Glomerular visceral epithelial cell (primary cell): Measurements from ENCODE around the gene CDPF1.
"Not testable (repeated sequence)": the region's sequence is repeated elsewhere in the genome, so short reads cannot be mapped to it uniquely, and the experiment has no call there.

Source experiments
- DNase-seq: peaks from one replicate; pipeline ENCODE4 v3.0.0-alpha.2; 2016; ENCODE audit errors: extremely low spot score

Gene CDPF1

DNA sequence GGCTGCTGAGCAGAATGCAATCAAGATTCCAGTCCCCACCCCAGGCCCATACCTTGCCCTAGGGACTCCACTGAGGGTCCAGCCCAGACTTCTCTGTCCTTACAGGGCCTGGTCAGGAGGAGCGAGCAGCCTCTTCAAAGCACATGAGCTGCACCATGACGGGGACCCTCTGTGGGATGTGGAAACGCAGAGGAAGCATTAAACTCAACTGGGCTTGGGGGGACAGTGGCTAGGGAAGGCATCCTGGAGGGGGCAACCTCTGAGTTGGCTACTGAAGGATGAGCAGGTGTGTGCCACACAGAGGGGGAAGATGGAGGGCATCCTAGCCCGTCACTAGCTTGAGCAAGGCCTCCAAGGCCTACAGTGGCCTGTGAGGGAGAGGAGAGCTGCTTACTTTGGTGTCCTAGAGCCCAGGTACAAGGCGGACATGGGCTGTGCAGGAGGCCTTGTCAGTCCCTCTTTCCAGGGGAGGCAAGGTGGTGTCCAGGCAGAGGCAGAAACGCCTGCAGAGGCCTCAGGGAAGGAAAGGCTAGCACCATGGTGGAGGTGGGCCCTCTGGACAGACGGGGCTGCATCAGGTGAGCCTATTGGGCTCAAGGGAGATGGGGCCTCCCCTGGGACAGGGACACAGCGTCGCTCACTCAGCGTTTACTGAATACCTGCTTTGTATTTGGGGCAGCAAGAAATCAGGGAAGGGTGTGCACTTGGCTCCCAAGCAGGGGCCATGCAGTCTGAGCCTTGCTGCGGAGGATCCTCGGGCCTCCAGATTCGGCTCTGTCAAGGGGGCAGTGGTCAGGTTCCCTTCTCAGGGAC lies 32.0 kb upstream of the CDPF1 start:
- no peak for DNase-seq

- no peak for DNase-seq
Measured at GRCh38 chr22:46280999-46281623, 31.0 kb upstream of the CDPF1 start.

DNA sequence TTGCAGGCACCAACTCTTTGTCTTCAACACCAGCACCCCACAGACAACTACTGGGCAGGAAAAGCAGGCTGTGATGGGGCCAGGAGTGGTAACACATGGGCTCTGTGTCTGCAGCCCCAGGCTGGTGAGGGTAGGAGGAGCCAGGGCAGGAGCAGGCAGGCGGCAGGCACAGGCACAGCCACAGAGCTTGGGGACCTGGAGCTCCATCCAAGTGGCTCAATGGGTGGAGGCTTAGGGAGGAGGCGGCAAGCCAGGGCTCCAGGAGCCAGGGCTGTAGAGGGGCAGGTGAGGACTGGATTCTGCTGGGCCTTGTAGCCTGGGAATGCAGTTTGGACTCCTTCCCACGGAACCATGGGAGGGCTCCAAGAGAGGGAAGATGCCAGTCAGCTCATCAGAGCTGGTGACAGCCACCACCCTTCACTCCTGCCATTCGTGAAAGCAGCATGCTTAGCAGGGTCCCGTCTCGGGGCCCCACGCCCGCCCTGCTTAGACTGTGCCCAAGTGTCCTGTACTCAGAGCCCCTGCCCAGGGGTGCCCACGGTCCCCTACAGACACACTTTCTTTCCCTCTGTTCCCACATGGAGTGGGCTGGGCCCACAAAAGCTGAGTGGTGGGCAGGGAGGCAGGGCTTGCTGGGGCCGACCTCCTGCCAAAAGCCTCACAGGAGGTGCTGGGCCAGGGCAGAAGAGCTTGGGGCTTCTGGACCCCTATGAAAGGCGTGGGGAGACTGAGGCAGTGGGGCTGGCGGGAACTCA lies 30.1 kb upstream of the CDPF1 start:
- DNase-seq, result no peak

- DNase-seq, result no peak
Measured at GRCh38 chr22:46278656-46279645, 28.9 kb upstream of the CDPF1 start.

GRCh38 chr22:46276563-46276962 lies 26.5 kb upstream of the CDPF1 start:
- DNase-seq, result no peak

GRCh38 chr22:46275455-46276122 lies 25.5 kb upstream of the CDPF1 start:
- DNase-seq, result no peak

DNA sequence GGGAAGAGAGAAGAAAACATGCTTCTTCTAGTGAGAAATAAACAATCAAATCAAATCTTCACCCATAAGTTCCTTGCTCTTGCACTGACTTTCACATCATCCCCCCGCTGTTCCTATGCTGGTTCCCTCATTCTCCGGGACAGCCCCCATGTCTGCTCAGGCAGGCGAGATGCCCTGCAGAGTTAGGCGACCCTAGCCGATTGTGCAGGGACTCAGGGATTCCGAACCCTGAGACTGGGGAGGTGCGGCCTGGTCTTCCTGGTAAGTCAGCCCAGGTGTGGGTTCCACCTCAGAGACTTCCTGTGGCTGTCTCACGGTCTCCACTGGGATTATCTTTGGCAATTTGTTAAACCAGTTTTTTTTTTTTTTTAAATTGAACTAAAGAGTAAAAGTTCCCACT lies 24.3 kb upstream of the CDPF1 start:
- DNase-seq, result no peak

GRCh38 chr22:46273432-46274148 lies 23.5 kb upstream of the CDPF1 start:
- DNase-seq, result no peak

GRCh38 chr22:46272762-46273431 lies 22.8 kb upstream of the CDPF1 start:
- no peak for DNase-seq

DNA sequence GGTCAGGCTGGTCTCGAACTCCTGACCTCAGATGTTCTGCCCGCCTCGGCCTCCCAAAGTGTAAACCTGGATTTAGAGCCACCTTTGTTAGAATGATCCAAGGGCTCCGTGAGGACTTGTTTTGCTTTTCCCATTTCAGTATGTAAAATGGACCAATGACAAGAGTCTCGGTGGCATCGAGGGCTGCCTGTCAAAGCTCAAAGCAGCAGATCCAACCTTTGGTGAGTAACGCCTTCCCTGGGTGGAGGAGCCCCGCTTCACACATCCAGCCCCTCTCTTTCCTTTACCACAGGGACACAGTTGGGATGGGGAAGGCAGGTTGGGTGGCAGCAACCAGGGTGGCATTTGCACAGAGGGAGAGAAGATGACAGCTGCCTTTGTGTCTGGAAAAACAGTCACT lies 22.1 kb upstream of the CDPF1 start:
- DNase-seq, result no peak

DNA sequence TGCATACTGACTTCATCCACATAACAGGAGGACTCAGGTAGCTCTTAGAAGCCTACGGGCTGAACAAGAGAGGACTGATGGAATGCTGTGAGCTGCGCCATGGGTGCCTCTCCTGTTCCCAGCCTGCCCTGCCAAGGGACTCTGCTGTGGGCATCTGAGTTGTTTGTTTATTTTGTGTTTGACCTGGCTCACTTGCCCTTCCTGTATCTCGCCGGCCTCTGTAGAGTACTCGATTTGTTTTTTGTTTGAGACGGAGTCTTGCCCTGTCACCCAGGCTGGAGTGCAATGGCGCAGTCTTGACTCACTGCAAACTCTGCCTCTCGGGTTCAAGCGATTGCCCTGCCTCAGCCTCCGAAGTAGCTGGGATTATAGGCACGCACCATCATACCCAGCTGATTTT lies 19.5 kb upstream of the CDPF1 start:
- no peak for DNase-seq

DNA sequence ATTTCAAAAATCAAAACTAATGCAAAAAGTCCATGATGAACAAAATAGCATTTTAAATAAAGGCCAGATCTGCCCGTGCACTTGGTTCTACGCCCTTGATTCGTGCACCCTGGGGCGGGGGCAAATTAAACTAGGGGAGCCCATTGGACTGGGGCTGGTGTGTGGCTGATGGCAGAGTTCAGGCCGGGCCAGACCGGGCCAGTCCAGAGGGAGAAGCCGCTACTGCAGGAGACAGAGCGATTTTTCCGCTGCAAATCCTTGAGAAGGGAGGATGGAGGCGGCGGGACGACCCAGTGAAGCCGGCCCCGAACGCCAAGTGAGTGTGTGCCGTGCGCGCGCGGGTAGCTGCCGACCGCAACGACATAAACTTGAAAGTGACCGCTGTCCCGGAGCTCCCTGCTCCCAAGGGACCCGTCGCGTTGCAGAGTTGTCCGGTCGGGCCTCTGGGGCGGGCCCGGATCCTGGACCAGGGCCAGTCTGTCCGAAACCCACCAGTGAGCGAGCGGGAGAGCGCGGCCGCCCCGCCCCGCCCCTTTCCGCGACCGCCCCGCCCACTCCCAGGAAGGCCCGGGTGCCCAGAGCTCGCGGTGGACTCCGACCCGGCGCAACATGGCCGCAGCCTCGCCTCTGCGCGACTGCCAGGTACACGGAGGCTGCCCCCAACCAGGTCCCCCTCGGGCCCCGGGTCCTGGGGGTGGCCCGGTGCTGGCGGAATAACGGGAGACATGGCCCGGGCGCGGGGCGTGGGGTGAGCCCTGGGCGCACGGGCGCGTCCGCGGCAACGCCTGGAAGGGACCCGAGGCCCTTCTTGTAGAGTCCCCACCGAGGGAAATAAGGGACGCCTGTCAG lies 17.6 kb upstream of the CDPF1 start, which contains the start of gene TTC38:
Gene TTC38, plus strand, starts transcription at position 578 of the 849 bp plus-strand sequence. Its CDS starts 32 bp downstream, at position 610.
- peak; percentile 85 for DNase-seq

- DNase-seq, result not testable (repeated sequence)
Measured at GRCh38 chr22:46265627-46266026, 15.5 kb upstream of the CDPF1 start.

GRCh38 chr22:46264520-46264919 lies 14.4 kb upstream of the CDPF1 start:
- not testable (repeated sequence) for DNase-seq

DNA sequence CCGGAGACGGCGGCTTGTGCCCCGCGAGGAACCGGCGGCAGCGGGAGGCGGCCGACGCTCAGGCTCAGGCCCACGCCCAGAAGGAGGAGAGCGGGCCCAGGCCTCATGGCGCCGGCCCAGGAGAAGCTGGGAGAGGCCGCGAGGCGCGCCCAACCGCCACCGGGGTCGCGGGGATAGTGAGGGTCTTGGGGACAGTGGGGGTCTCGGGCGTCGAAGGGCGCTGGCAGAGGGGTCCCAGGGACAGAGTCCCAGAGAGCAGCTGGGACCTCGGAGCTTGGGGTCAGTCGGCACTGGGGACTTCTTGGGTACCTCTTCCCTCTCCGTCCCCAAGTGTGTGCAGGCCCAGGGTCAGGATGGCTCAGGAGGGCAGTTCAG lies 13.1 kb upstream of the CDPF1 start, which contains the start of gene PKDREJ:
Gene PKDREJ, minus strand, starts transcription at position 128 of the 375 bp plus-strand sequence. Its CDS starts 21 bp downstream, at position 107.
- DNase-seq, result no peak

DNA sequence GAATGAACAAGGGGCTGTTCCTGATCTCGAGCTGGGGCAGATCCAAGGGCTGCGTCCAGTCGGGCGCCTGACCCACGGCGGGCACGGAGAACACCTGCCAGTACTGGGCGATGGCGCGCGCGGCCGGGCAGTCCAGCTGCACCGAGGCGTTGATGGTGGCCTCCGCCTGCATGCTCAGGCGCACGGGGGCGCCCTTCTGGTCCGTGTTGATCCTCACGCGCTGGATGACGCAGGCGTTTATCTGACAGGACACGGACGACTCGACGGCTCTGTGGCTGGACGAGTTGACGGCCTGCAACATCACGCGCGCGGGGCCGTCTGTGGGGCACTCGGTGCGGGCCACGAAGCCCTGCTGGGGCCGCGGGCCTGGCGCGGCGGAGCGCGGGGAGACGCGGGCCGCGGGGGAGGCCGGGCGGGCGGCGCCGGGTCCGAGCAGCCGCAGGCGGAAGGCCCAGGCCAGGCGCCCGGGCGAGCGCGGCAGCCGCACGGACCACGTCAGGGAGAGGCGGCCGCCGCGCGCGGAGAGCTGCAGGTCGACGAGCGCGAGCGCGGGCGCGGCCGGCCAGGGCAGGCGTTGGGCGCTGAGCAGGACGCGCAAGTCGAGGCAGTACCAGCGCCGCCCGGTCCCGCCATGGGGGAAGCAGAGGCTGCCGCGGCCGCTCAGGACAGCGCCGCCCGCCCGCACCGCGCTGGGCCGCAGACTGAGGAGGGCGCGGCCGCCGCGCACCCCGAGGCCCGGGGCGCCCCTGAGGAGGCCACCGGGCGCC lies 12.5 kb upstream of the CDPF1 start:
- DNase-seq, result no peak

DNA sequence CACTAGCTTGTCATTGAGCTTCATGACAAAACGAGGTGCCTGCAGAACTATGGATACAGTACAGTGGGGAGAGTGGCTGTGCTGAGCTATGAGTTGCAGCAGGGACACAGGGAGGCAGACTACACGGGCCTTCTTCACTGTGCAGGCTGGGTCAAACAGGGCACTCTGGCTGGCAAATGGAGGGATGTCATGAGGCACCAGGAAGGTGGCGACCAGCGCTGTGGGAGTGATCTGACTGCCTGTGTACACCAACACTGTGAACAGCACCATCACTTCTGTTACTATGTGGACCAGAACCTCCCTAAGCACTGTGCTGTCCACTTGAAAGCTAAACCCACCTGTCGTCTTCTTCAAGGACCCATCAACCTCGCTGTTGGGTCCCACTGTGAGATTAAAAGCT lies 9.9 kb upstream of the CDPF1 start:
- DNase-seq, result no peak

DNA sequence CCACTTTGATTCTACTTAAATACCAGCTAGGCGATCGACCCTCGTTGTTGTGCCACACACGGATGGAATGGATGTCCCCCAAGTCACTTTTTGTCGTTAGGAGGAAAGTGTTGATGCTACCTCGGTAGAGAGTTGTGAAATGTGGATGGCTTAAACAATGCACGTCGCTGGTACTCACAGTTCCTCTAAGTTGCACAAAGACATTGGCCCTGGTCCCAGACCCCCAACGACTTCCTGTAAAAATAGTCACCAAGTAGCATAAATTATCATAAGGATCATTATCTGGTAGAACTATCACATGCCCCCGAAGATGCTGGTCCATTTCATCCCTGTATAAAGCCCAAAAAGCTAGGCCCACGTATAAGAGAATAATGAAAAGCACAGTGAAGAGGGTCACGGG lies 9.3 kb upstream of the CDPF1 start:
- DNase-seq, result no peak
